A673 (cell line): Measurements from ENCODE around the gene RAB15. TPM values are rescaled to one million over a fixed set of nuclear protein-coding genes. Genes with fewer than 3 reads are reported as not detected.

Experiments
- BruUV-seq: library from RNA; stranded (reverse); fragments of 400-500 nt; replicated peaks from 2 replicates; lab custom pipeline; 2021; lab: Mats Ljungman, UMichigan
- CTCF ChIA-PET: fragments of 300-600 bp; sonication (Branson Sonifier 250); formaldehyde crosslinking; loops from one replicate; lab custom pipeline; 2022; ENCODE audit warnings: antibody characterized with exemption; lab: Charles Lee
- POLR2A ChIA-PET: fragments of 300-600 bp; sonication (Branson Sonifier 250); formaldehyde crosslinking; loops from one replicate; lab custom pipeline; 2022; ENCODE audit warnings: antibody characterized with exemption; ENCODE audit not compliant: low non-redundant PET; lab: Charles Lee
- DNase-seq: peaks from one replicate; pipeline ENCODE4 v3.0.0-alpha.2; 2015; ENCODE audit warnings: low spot score
- H3K27ac ChIP-seq: fragments of 200-600 bp; sonication (generic); 2 replicates; pipeline ENCODE4 v1.5.1; 2016; ENCODE audit warnings: mixed run types, low read depth, mild to moderate bottlenecking, mixed read lengths, antibody characterized with exemption, low read length; ENCODE audit not compliant: poor library complexity, severe bottlenecking
- H3K27me3 ChIP-seq: fragments of 200-600 bp; sonication (generic); replicated peaks from 2 replicates; pipeline ENCODE4 v1.6.1; 2017; ENCODE audit warnings: mixed run types, low read depth, mild to moderate bottlenecking, mixed read lengths, antibody characterized with exemption, low read length; ENCODE audit not compliant: insufficient read depth, poor library complexity
- H3K36me3 ChIP-seq: fragments of 200-600 bp; sonication (generic); 2 replicates; pipeline ENCODE4 v1.6.1; 2016; ENCODE audit warnings: mixed run types, mild to moderate bottlenecking, mixed read lengths, antibody characterized with exemption, low read length; ENCODE audit not compliant: insufficient read depth, poor library complexity, severe bottlenecking
- H3K4me1 ChIP-seq: fragments of 200-600 bp; sonication (generic); 2 replicates; pipeline ENCODE4 v1.6.1; 2017; ENCODE audit warnings: mixed run types, mild to moderate bottlenecking, mixed read lengths, antibody characterized with exemption, low read length; ENCODE audit not compliant: insufficient read depth, poor library complexity, severe bottlenecking
- H3K4me3 ChIP-seq: fragments of 200-600 bp; sonication (generic); 2 replicates; pipeline ENCODE4 v1.5.1; 2016; ENCODE audit warnings: low read depth, mixed run types, mild to moderate bottlenecking, mixed read lengths, low read length; ENCODE audit not compliant: poor library complexity, severe bottlenecking
- H3K9me3 ChIP-seq: fragments of 200-600 bp; sonication (generic); 2 replicates; pipeline ENCODE4 v1.6.1; 2016; ENCODE audit warnings: mixed run types, low read depth, mild to moderate bottlenecking, mixed read lengths, antibody characterized with exemption, low read length; ENCODE audit not compliant: poor library complexity, severe bottlenecking
- EZH2 ChIP-seq: fragments of 200-600 bp; sonication (generic); IDR thresholded peaks from 2 replicates; pipeline ENCODE4 v1.6.1; 2017; ENCODE audit warnings: borderline replicate concordance, low read depth, mild to moderate bottlenecking, mixed read lengths, antibody characterized with exemption, low read length; ENCODE audit not compliant: poor library complexity, severe bottlenecking
- intact Hi-C: fragments of 100-400 bp; cut with micrococcal nuclease; formaldehyde crosslinking; loops from one replicate; pipeline ENCODE4 v1.10.0; 2022; ENCODE audit not compliant: unreplicated experiment
- total RNA-seq: library from RNA; stranded (reverse); gene quantifications from 2 replicates; pipeline ENCODE4 v1.2.3, GENCODE V29; 2021
- TF ChIP-seq, protein P1 (sequence below): fragments of 300-800, 200-600 bp; sonication (generic); conservative IDR thresholded peaks from 2 replicates; pipeline ENCODE4 v1.5.1; 2017; ENCODE audit warnings: low read depth, mild to moderate bottlenecking, antibody characterized with exemption, low read length, moderate library complexity, mixed read lengths

RAB15 gene
- total RNA-seq, 1 experiment from 2014 or later: 23.6 TPM

GRCh38 chr14:64923015-64923414, 49.1 kb downstream of the RAB15 start:
- TF ChIP-seq, protein P1, sequence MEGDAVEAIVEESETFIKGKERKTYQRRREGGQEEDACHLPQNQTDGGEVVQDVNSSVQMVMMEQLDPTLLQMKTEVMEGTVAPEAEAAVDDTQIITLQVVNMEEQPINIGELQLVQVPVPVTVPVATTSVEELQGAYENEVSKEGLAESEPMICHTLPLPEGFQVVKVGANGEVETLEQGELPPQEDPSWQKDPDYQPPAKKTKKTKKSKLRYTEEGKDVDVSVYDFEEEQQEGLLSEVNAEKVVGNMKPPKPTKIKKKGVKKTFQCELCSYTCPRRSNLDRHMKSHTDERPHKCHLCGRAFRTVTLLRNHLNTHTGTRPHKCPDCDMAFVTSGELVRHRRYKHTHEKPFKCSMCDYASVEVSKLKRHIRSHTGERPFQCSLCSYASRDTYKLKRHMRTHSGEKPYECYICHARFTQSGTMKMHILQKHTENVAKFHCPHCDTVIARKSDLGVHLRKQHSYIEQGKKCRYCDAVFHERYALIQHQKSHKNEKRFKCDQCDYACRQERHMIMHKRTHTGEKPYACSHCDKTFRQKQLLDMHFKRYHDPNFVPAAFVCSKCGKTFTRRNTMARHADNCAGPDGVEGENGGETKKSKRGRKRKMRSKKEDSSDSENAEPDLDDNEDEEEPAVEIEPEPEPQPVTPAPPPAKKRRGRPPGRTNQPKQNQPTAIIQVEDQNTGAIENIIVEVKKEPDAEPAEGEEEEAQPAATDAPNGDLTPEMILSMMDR: no peak
- no peak for TF ChIP-seq EZH2
- Histone ChIP-seq H3K36me3 (peaks cover 28% of the 10 kb centered on the region), H3K4me3 (no peak overlapping the region), H3K9me3 (no peaks in the 10 kb centered on the region), H3K27ac (no peak overlapping the region), H3K4me1 (peaks cover 11% of the 10 kb centered on the region), H3K27me3 (no peaks in the 10 kb centered on the region)
- CTCF ChIA-PET: no interaction called here
- intact Hi-C loops: no loop called here
- no peak for DNase-seq
- no TSS peak for BruUV-seq
- POLR2A ChIA-PET: no interaction called here

DNA sequence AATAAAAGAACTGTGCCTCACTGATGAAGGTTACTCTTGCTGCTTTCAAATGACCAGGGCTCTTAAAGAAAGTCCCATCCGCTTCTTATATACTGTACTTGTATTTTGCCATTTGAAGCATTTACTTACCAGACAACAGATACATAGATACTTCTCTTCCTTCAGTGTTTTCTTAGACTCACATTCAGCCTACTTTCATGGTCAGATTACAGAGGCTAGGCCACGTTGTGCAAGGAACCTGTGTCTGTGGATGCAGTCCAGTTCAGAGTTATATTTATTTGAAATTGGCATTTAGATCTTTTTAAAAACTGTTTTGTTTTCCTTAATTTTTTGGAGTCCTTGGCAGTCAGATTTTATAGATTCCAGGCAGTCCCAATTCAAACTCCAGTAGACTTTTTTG, 51.7 kb downstream of the RAB15 start:
- POLR2A ChIA-PET: no interaction called here
- H3K9me3 ChIP-seq: no peaks in the 10 kb centered on the region
- DNase-seq: no peak
- no peak overlapping the region for H3K4me3 ChIP-seq
- CTCF ChIA-PET: no interaction called here
- no peak overlapping the region for H3K27ac ChIP-seq
- H3K4me1 ChIP-seq: peaks cover 12% of the 10 kb centered on the region
- BruUV-seq: no TSS peak
- H3K36me3 ChIP-seq: peaks cover 17% of the 10 kb centered on the region
- intact Hi-C loops: no loop called here
- TF ChIP-seq, protein P1: no peak
- TF ChIP-seq EZH2: no peak
- no peaks in the 10 kb centered on the region for H3K27me3 ChIP-seq

GRCh38 chr14:64919618-64920017, 52.5 kb downstream of the RAB15 start:
- Histone ChIP-seq H3K9me3 (no peaks in the 10 kb centered on the region), H3K27ac (no peak overlapping the region), H3K4me1 (peaks cover 17% of the 10 kb centered on the region), H3K36me3 (peaks cover 9% of the 10 kb centered on the region), H3K4me3 (no peak overlapping the region), H3K27me3 (no peaks in the 10 kb centered on the region)
- no TSS peak for BruUV-seq
- no peak for DNase-seq
- ChIA-PET POLR2A (no interaction called here), CTCF (no interaction called here)
- intact Hi-C loops: no loop called here
- TF ChIP-seq, protein P1: no peak
- no peak for TF ChIP-seq EZH2
